ENCODE results near the gene RAB11FIP4. TPM values are rescaled to one million over a fixed set of nuclear protein-coding genes. Genes with fewer than 3 reads are reported as not detected.

RAB11FIP4 gene
- total RNA-seq, 1 experiment from 2014 or later = 2.8 TPM

DNA sequence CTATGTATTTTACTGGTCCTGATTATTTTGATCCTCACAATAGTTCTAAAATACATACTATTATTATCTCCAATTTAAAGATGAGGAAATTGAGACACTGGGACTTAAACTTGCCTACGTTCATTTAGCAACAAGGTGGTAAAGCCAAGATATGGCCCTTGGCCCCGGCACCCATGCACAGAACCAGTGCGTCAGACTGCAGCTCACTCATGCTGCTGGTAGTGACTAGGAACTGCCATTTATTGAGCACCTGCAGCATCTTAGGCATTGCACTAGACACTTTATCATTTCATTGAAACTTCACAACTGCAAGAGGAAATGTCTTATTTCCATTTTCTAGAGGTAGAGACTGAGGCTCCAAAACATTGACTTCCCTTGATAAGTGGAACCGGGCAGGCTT lies 93.3 kb downstream of the RAB11FIP4 start:
- Mint-ChIP-seq H3K4me3 (ENCODE audit: unreplicated experiment) (no peak overlapping the region), H3K4me1 (ENCODE audit: insufficient read depth, unreplicated experiment) (peaks cover 21% of the 10 kb centered on the region), H3K27me3 (ENCODE audit: insufficient read depth, unreplicated experiment) (no peaks in the 10 kb centered on the region), H3K9me3 (ENCODE audit: unreplicated experiment) (no peaks in the 10 kb centered on the region), H3K36me3 (ENCODE audit: insufficient read depth, unreplicated experiment) (no peaks in the 10 kb centered on the region), H3K27ac (ENCODE audit: low read depth, unreplicated experiment) (peak overlapping the region; percentile 20)
- intact Hi-C loops (cut with micrococcal nuclease) = no loop called here
- POLR2A ChIA-PET = no interaction called here
- TF ChIP-seq, protein P1, sequence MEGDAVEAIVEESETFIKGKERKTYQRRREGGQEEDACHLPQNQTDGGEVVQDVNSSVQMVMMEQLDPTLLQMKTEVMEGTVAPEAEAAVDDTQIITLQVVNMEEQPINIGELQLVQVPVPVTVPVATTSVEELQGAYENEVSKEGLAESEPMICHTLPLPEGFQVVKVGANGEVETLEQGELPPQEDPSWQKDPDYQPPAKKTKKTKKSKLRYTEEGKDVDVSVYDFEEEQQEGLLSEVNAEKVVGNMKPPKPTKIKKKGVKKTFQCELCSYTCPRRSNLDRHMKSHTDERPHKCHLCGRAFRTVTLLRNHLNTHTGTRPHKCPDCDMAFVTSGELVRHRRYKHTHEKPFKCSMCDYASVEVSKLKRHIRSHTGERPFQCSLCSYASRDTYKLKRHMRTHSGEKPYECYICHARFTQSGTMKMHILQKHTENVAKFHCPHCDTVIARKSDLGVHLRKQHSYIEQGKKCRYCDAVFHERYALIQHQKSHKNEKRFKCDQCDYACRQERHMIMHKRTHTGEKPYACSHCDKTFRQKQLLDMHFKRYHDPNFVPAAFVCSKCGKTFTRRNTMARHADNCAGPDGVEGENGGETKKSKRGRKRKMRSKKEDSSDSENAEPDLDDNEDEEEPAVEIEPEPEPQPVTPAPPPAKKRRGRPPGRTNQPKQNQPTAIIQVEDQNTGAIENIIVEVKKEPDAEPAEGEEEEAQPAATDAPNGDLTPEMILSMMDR (IDR thresholded peaks at IDR 0.05; ENCODE audit: unreplicated experiment) = no peak
- CTCF ChIA-PET = interaction anchor here (0.6 kb wide), 1 partner anchor 415 kb away, joined by 3 read pairs; no protein-coding TSS in a partner anchor
- no peak for DNase-seq (ENCODE audit: unreplicated experiment)
- no TSS peak for BruUV-seq (replicated peaks)

DNA sequence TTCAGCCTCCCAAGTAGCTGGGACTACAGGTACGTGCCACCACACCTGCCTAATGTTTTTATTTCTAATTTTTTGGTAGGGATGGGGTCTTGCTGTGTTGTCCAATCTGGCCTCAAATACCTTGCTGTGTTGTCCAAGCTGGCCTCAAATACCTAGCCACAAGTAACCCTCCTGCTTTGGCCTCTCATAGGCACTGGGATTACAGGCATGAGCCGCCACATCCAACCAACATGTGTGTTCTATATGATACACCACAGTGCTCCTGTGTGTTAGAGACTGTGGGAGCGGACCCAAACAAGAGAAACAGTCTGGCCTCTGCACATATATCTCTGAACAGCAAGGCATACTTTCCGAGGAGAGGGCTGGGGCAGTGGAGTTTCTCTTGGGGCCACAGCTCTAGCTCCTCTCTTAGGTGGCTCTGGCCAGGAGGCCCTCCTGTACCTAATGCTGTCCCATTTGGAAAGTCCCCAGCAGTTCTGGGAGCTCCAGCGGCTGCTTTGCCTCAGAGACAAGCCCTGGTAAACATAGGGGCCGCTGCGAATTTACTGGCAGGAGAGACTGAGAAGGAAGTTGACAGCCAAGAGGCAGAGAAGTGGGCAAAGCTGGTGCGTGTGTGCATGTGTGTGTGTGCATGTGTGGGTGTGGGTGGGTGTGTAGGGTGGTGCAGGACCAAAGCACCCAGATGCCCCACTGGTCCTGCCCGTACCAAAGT lies 95.0 kb downstream of the RAB11FIP4 start:
- no peaks in the 10 kb centered on the region for H3K27me3 Mint-ChIP-seq (ENCODE audit: insufficient read depth, unreplicated experiment)
- CTCF ChIA-PET = interaction anchor here (0.6 to 1.0 kb wide), 2 partner anchors 31 to 39 kb away, joined by 3 read pairs; no protein-coding TSS in a partner anchor
- intact Hi-C loops (cut with micrococcal nuclease) = no loop called here

DNA sequence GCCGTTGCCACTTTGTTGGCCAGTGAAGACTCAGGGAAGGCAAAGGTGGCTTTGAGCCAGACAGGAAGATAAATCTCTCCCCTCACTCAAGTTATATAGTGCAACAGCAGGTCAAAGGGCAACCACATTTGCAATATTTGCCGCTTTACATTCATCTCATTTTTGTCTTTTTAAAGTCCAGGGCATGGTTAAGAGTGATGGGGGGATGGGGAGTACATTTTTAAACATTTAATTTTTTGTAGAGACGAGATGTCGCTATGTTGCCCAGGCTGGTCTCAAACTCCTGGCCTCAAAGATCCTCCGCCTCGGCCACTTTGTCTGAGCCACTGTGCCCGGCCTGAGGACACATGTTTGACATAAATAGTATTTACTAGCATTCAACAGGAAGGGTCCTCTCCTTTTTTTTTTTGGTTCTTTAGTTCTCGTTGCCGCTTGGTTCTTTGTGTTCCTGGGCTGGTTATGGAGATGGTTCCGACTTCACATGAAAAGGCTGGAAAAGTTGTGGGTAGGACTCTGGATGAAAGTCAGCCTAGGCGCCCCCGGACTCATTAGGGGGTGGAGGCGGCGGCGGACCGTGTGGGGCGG lies 95.7 kb downstream of the RAB11FIP4 start:
- no TSS peak for BruUV-seq (replicated peaks)
- POLR2A ChIA-PET = interaction anchor here (0.6 to 3.0 kb wide), 10 partner anchors 9 to 654 kb away, joined by 3 to 22 read pairs (median 3); partner anchors contain the start of gene UTP6

More for the DNA sequence above, 95.0 kb downstream of the RAB11FIP4 start:
- DNase-seq (ENCODE audit: unreplicated experiment) = no peak
- POLR2A ChIA-PET = no interaction called here
- TF ChIP-seq, protein P1 (IDR thresholded peaks at IDR 0.05; ENCODE audit: unreplicated experiment) = no peak
- no peak overlapping the region for H3K27ac Mint-ChIP-seq (ENCODE audit: low read depth, unreplicated experiment)
- peak overlapping the region; percentile 77 for H3K4me3 Mint-ChIP-seq (ENCODE audit: unreplicated experiment)
- BruUV-seq (replicated peaks) = no TSS peak
- no peaks in the 10 kb centered on the region for H3K9me3 Mint-ChIP-seq (ENCODE audit: unreplicated experiment)
- peaks cover 16% of the 10 kb centered on the region for H3K4me1 Mint-ChIP-seq (ENCODE audit: insufficient read depth, unreplicated experiment)
- no peaks in the 10 kb centered on the region for H3K36me3 Mint-ChIP-seq (ENCODE audit: insufficient read depth, unreplicated experiment)

More for the DNA sequence above, 95.7 kb downstream of the RAB11FIP4 start:
- DNase-seq (ENCODE audit: unreplicated experiment) = no peak
- CTCF ChIA-PET = interaction anchor here (0.6 kb wide), 2 partner anchors 18 to 38 kb away, joined by 3 read pairs; no protein-coding TSS in a partner anchor
- TF ChIP-seq, protein P1 (IDR thresholded peaks at IDR 0.05; ENCODE audit: unreplicated experiment) = no peak
- H3K9me3 Mint-ChIP-seq (ENCODE audit: unreplicated experiment) = no peaks in the 10 kb centered on the region
- H3K36me3 Mint-ChIP-seq (ENCODE audit: insufficient read depth, unreplicated experiment) = no peaks in the 10 kb centered on the region
- H3K27ac Mint-ChIP-seq (ENCODE audit: low read depth, unreplicated experiment) = no peak overlapping the region
- peak overlapping the region; percentile 77 for H3K4me3 Mint-ChIP-seq (ENCODE audit: unreplicated experiment)
- no peaks in the 10 kb centered on the region for H3K27me3 Mint-ChIP-seq (ENCODE audit: insufficient read depth, unreplicated experiment)
- intact Hi-C loops (cut with micrococcal nuclease) = no loop called here
- H3K4me1 Mint-ChIP-seq (ENCODE audit: insufficient read depth, unreplicated experiment) = peaks cover 10% of the 10 kb centered on the region

Data from MCF 10A (cell line).